HCT116 (cell line): ENCODE results near the gene RBCK1. TPM values are rescaled to one million over a fixed set of nuclear protein-coding genes. Genes with fewer than 3 reads are reported as not detected.

Experiments
- ATAC-seq: fragments of 200-7000 bp; cut with Tn5 transposase; 2 replicates; pipeline ENCODE4 v1.9.1; 2020; ENCODE audit warnings: mild to moderate bottlenecking, moderate library complexity
- BruUV-seq: library from RNA; stranded (reverse); fragments of 400-500 nt; replicated peaks from 2 replicates; lab custom pipeline; 2021; lab: Mats Ljungman, UMichigan
- CTCF ChIA-PET: fragments of 300-600 bp; sonication (Branson Sonifier 250); formaldehyde crosslinking; loops from one replicate; lab custom pipeline; 2021; ENCODE audit warnings: antibody characterized with exemption; lab: Charles Lee
- POLR2A ChIA-PET: fragments of 300-600, 350-600 bp; sonication (Branson Sonifier 250); formaldehyde crosslinking; loops from one replicate; lab custom pipeline; 2021; ENCODE audit warnings: antibody characterized with exemption; lab: Charles Lee
- RAD21 ChIA-PET, 2 experiments: fragments of 300-600 bp; sonication (Branson Sonifier 250); formaldehyde crosslinking; loops; one replicate each; lab custom pipeline; 2023; ENCODE audit warnings: low total read pairs in 2 of 2; ENCODE audit not compliant: uncharacterized antibody in 2 of 2, unreplicated experiment in 2 of 2, low non-redundant PET in 1 of 2; lab: Charles Lee
- DNase-seq: peaks from one replicate; pipeline ENCODE4 v3.0.0-alpha.2; 2010; ENCODE audit warnings: low read depth, low spot score
- H2AFZ ChIP-seq: fragments of 200-600 bp; shearing (Covaris generic), sonication (generic); 2 replicates; pipeline ENCODE4 v1.6.1; 2017; ENCODE audit warnings: low read depth, mixed run types, mixed read lengths, antibody characterized with exemption, low read length; ENCODE audit not compliant: poor library complexity, severe bottlenecking
- H3K27ac ChIP-seq: 2 replicates; pipeline ENCODE4 v1.5.1; 2012; ENCODE audit warnings: low read depth, low read length
- H3K27me3 ChIP-seq: fragments of 200-600 bp; sonication (generic); 2 replicates; pipeline ENCODE4 v1.6.1; 2016; ENCODE audit warnings: mixed run types, low read length, mixed read lengths; ENCODE audit not compliant: insufficient read depth
- H3K36me3 ChIP-seq, 2 experiments: fragments of 200-500 bp in 1 of 2; fragments of 200-600 bp in 1 of 2; sonication (Bioruptor generic) in 1 of 2; sonication (generic) in 1 of 2; 2 replicates each; pipeline versions ENCODE4 v1.5.1 to v1.6.1; 2014 to 2016; ENCODE audit warnings: low read length in 2 of 2, inconsistent platforms in 1 of 2, mixed read lengths in 1 of 2, mixed run types in 1 of 2; ENCODE audit not compliant: insufficient read depth in 2 of 2, control insufficient read depth in 1 of 2
- H3K4me1 ChIP-seq, 2 experiments: fragments of 200-600 bp in 1 of 2; sonication (generic) in 1 of 2; 2 replicates each; pipeline versions ENCODE4 v1.5.1 to v1.6.1; 2012 to 2017; ENCODE audit warnings: low read length in 2 of 2, inconsistent platforms in 1 of 2, mild to moderate bottlenecking in 1 of 2, mixed read lengths in 1 of 2, mixed run types in 1 of 2, moderate library complexity in 1 of 2; ENCODE audit not compliant: insufficient read depth in 2 of 2, control insufficient read depth in 1 of 2
- H3K4me2 ChIP-seq: fragments of 200-600 bp; sonication (generic); 2 replicates; pipeline ENCODE4 v1.6.1; 2017; ENCODE audit warnings: mixed run types, low read length, mixed read lengths
- H3K4me3 ChIP-seq, 2 experiments: fragments of 200-600 bp in 1 of 2; sonication (generic) in 1 of 2; replicated peaks in 1 of 2; 2 replicates each; pipeline ENCODE4 v1.5.1; 2011 to 2016; ENCODE audit warnings: low read length in 2 of 2, control low read depth in 1 of 2, low read depth in 1 of 2, mild to moderate bottlenecking in 1 of 2, mixed read lengths in 1 of 2, mixed run types in 1 of 2
- H3K79me2 ChIP-seq: fragments of 200-600 bp; sonication (generic); 2 replicates; pipeline ENCODE4 v1.6.1; 2017; ENCODE audit warnings: mild to moderate bottlenecking, mixed run types, low read length, moderate library complexity, mixed read lengths; ENCODE audit not compliant: insufficient read depth
- H3K9ac ChIP-seq: fragments of 200-600 bp; sonication (generic); 2 replicates; pipeline ENCODE4 v1.6.1; 2016; ENCODE audit warnings: low read length, mixed read lengths
- H3K9me2 ChIP-seq: fragments of 200-600 bp; sonication (generic), shearing (Covaris generic); 2 replicates; pipeline ENCODE4 v1.6.1; 2017; ENCODE audit warnings: mixed run types, mild to moderate bottlenecking, moderate library complexity; ENCODE audit not compliant: insufficient read depth
- H3K9me3 ChIP-seq, 2 experiments: fragments of 200-500 bp in 1 of 2; fragments of 200-600 bp in 1 of 2; sonication (Bioruptor generic) in 1 of 2; sonication (generic) in 1 of 2; 2 replicates each; pipeline ENCODE4 v1.6.1; 2014 to 2017; ENCODE audit warnings: low read length in 2 of 2, mixed read lengths in 2 of 2, inconsistent platforms in 1 of 2, low read depth in 1 of 2, mild to moderate bottlenecking in 1 of 2, mixed run types in 1 of 2, moderate library complexity in 1 of 2; ENCODE audit not compliant: control insufficient read depth in 1 of 2, insufficient read depth in 1 of 2
- H4K20me1 ChIP-seq: fragments of 200-600 bp; sonication (generic), shearing (Covaris generic); 2 replicates; pipeline ENCODE4 v1.6.1; 2017; ENCODE audit warnings: mixed run types, mild to moderate bottlenecking, moderate library complexity; ENCODE audit not compliant: insufficient read depth
- CBX3 ChIP-seq: IDR thresholded peaks from 2 replicates; pipeline ENCODE4 v1.6.1; 2012; ENCODE audit warnings: low read depth
- POLR2A ChIP-seq: IDR thresholded peaks from 2 replicates; pipeline ENCODE4 v1.7.0; 2011; ENCODE audit warnings: borderline replicate concordance; ENCODE audit not compliant: insufficient read depth, insufficient read length; ENCODE audit errors: extremely low read depth
- SIN3A ChIP-seq: IDR thresholded peaks from 2 replicates; pipeline ENCODE4 v1.6.1; 2012; ENCODE audit warnings: low read depth
- intact Hi-C: fragments of 100-400 bp; cut with micrococcal nuclease; formaldehyde crosslinking; loops from 2 replicates; pipeline ENCODE4 v1.10.0; 2022
- total RNA-seq: library from RNA; stranded (reverse); gene quantifications from one replicate; pipeline ENCODE4 v1.2.1, GENCODE V29; 2021; ENCODE audit not compliant: unreplicated experiment
- TF ChIP-seq, protein P1 (sequence below): IDR thresholded peaks from 2 replicates; pipeline ENCODE4 v1.6.1; 2012

The RBCK1 gene
- total RNA-seq, 1 experiment from 2014 or later: 180 TPM

DNA sequence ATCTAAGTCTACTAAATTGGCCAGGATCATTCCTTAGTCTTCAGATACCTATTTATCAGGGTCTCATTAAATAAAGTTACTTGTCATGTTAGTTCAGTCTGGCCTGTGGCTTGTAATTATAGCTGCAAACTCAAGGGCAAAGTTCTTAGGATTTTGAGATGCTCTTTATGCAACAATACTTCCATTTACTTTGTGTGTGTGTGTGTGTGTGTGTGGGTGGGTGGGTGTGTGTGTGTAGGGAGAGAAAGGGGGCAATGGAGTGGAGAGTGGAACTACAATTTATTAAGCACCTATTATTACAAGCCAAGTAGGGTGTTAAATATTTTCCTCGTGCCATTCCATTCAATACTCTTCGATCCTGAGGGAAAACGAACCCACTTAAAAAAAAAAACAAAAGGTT lies 71.9 kb downstream of the RBCK1 start:
- H3K9me2 ChIP-seq: no peaks in the 10 kb centered on the region
- H3K79me2 ChIP-seq: no peaks in the 10 kb centered on the region; the same call in 1 of the 2 replicates
- TF ChIP-seq CBX3 (no peak), SIN3A (no peak)
- ATAC-seq (no peak), DNase-seq (no peak)
- no peak overlapping the region for H3K4me3 ChIP-seq
- H2AFZ ChIP-seq: no peak overlapping the region
- BruUV-seq: no TSS peak
- ChIA-PET RAD21 (no interaction called here), CTCF (interaction anchor here (3.4 kb wide), 1 partner anchor 125 kb away, joined by 14 read pairs; no protein-coding TSS in a partner anchor), POLR2A (no interaction called here)
- no peak overlapping the region for H3K9ac ChIP-seq
- H4K20me1 ChIP-seq: no peaks in the 10 kb centered on the region
- H3K9me3 ChIP-seq: no peaks in the 10 kb centered on the region
- intact Hi-C loops: no loop called here
- H3K27ac ChIP-seq: no peak overlapping the region
- no peak overlapping the region for H3K4me2 ChIP-seq
- no peaks in the 10 kb centered on the region for H3K27me3 ChIP-seq
- H3K4me1 ChIP-seq: no peaks in the 10 kb centered on the region
- H3K36me3 ChIP-seq: peaks cover 42 to 45% of the 10 kb centered on the region in 2 experiments

DNA sequence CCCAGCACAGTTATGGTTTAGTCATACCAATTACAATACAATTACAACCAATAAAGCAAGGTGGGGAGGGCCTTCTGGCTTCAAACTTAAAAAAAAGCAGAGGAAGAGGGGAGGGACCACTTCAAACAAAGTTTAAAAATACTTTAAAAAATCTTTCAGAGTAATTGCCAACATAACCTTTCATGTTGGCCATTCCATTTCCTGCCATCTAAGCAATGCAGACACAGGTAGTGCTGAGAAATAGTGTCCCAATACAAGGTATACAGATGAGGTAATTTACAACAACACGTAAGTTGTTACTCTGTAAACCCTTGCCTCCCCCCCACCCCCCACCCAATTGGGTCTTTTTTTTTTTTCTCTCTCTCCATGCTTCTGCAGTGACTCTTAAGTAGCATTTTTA lies 73.1 kb downstream of the RBCK1 start:
- ChIA-PET RAD21 (no interaction called here), CTCF (no interaction called here)

More for the DNA sequence above, 73.1 kb downstream of the RBCK1 start:
- H4K20me1 ChIP-seq: no peaks in the 10 kb centered on the region
- H3K27me3 ChIP-seq: no peaks in the 10 kb centered on the region
- H3K9me2 ChIP-seq: no peaks in the 10 kb centered on the region
- TF ChIP-seq, protein P1, sequence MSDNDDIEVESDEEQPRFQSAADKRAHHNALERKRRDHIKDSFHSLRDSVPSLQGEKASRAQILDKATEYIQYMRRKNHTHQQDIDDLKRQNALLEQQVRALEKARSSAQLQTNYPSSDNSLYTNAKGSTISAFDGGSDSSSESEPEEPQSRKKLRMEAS: no peak
- no peak for TF ChIP-seq POLR2A
- TF ChIP-seq, all 23 proteins: peak for 0
- H3K4me2 ChIP-seq: no peak overlapping the region
- peaks cover 53% of the 10 kb centered on the region in 2 experiments for H3K36me3 ChIP-seq
- H3K4me3 ChIP-seq: no peak overlapping the region
- no TSS peak for BruUV-seq
- no peaks in the 10 kb centered on the region; the same call in 1 of the 2 replicates for H3K79me2 ChIP-seq
- H2AFZ ChIP-seq: no peak overlapping the region
- no peaks in the 10 kb centered on the region for H3K4me1 ChIP-seq
- H3K27ac ChIP-seq: no peak overlapping the region
- no peak overlapping the region for H3K9ac ChIP-seq
- no peak for DNase-seq
- intact Hi-C loops: no loop called here
- no peak for ATAC-seq
- no peaks in the 10 kb centered on the region for H3K9me3 ChIP-seq
- POLR2A ChIA-PET: no interaction called here

Other genes with a start within 250 kb of the RBCK1 start
- not detected for gene DEFB128, start 218.6 kb upstream of the RBCK1 start, total RNA-seq
- not detected for gene DEFB129, start 181.0 kb upstream of the RBCK1 start, total RNA-seq
- not detected for gene DEFB132, start 150.6 kb upstream of the RBCK1 start, total RNA-seq
- 22.1 TPM for gene C20orf96, start 117.5 kb upstream of the RBCK1 start, total RNA-seq
- 19.3 TPM for gene ZCCHC3, start 110.7 kb upstream of the RBCK1 start, total RNA-seq
- 40.4 TPM for gene SOX12, start 82.7 kb upstream of the RBCK1 start, total RNA-seq
- 1.9 TPM for gene NRSN2, start 61.2 kb upstream of the RBCK1 start, total RNA-seq
- 113 TPM for gene TRIB3, start 27.5 kb upstream of the RBCK1 start, total RNA-seq
- 32.3 TPM for gene TBC1D20, start 54.2 kb downstream of the RBCK1 start, total RNA-seq
- 284 TPM for gene CSNK2A1, start 135.5 kb downstream of the RBCK1 start, total RNA-seq
- gene TCF15, start 202.0 kb downstream of the RBCK1 start, total RNA-seq: not detected
- 80.8 TPM for gene SRXN1, start 244.9 kb downstream of the RBCK1 start, total RNA-seq